ENCODE data around the gene TDRD12. TPM values are rescaled to one million over a fixed set of nuclear protein-coding genes. Genes with fewer than 3 reads are reported as not detected.

The TDRD12 gene
- total and polyA plus RNA-seq, 2 of the 13 experiments (the other 11 are each of a cell fraction or from before 2014, with no cell fraction given) = 0.03 to 0.40 TPM

DNA sequence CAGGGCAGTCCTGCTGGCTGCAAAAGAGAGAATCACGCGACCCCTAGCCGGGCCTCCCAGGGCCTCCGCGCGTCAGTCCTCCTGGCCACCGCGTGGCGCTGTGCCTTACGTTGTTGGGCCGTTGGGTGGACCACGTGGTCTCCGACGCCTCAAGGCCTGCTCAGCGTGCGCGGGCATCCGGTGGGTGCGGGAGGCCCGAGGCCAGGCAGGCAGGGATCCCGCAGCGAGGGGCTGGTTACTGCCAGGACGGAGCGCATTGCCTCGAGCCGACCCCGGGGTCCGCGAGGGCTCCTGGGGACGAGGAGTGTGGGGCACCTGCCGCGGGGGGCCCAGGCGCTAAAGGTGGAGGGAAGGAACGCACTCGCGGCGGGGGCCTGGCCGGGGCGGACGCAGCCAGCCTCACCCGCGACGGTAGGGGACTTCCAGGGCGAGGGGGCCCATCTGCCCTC, at the start of gene TDRD12 (continued):
- TF ChIP-seq PRPF4 (IDR thresholded peaks at IDR 0.05; ENCODE audit: low read depth, low read length, poor library complexity, severe bottlenecking) (no peak), ZNF451 (CRISPR knock-in tag; IDR thresholded peaks at IDR 0.05) (no peak), NFYB (CRISPR knock-in tag; IDR thresholded peaks at IDR 0.05) (no peak), POGZ (CRISPR knock-in tag; IDR thresholded peaks at IDR 0.05) (peak; percentile 67), ZBTB1 (CRISPR knock-in tag; IDR thresholded peaks at IDR 0.05; ENCODE audit: borderline replicate concordance) (no peak), FOXO1 (CRISPR knock-in tag; IDR thresholded peaks at IDR 0.05) (no peak), ZNF792 (CRISPR knock-in tag; IDR thresholded peaks at IDR 0.05) (no peak), ZZZ3 (CRISPR knock-in tag; IDR thresholded peaks at IDR 0.05; ENCODE audit: borderline replicate concordance) (no peak), ZMYM4 (CRISPR knock-in tag; IDR thresholded peaks at IDR 0.05) (peak; percentile 62; the same call in 1 of the 2 replicates), FOXP1 (IDR thresholded peaks at IDR 0.05) (no peak), FOXP1 (CRISPR knock-in tag; IDR thresholded peaks at IDR 0.05) (no peak), ZNF775 (CRISPR knock-in tag; IDR thresholded peaks at IDR 0.05; ENCODE audit: borderline replicate concordance) (no peak), JUND (CRISPR knock-in tag; IDR thresholded peaks at IDR 0.05) (no peak), MZF1 (CRISPR knock-in tag; IDR thresholded peaks at IDR 0.05; ENCODE audit: borderline replicate concordance) (no peak)
- TF ChIP-seq, protein P1, sequence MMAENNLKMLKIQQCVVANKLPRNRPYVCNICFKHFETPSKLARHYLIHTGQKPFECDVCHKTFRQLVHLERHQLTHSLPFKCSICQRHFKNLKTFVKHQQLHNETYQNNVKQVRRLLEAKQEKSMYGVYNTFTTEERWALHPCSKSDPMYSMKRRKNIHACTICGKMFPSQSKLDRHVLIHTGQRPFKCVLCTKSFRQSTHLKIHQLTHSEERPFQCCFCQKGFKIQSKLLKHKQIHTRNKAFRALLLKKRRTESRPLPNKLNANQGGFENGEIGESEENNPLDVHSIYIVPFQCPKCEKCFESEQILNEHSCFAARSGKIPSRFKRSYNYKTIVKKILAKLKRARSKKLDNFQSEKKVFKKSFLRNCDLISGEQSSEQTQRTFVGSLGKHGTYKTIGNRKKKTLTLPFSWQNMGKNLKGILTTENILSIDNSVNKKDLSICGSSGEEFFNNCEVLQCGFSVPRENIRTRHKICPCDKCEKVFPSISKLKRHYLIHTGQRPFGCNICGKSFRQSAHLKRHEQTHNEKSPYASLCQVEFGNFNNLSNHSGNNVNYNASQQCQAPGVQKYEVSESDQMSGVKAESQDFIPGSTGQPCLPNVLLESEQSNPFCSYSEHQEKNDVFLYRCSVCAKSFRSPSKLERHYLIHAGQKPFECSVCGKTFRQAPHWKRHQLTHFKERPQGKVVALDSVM (CRISPR knock-in tag; IDR thresholded peaks at IDR 0.05) = no peak
- TF ChIP-seq, protein P2, sequence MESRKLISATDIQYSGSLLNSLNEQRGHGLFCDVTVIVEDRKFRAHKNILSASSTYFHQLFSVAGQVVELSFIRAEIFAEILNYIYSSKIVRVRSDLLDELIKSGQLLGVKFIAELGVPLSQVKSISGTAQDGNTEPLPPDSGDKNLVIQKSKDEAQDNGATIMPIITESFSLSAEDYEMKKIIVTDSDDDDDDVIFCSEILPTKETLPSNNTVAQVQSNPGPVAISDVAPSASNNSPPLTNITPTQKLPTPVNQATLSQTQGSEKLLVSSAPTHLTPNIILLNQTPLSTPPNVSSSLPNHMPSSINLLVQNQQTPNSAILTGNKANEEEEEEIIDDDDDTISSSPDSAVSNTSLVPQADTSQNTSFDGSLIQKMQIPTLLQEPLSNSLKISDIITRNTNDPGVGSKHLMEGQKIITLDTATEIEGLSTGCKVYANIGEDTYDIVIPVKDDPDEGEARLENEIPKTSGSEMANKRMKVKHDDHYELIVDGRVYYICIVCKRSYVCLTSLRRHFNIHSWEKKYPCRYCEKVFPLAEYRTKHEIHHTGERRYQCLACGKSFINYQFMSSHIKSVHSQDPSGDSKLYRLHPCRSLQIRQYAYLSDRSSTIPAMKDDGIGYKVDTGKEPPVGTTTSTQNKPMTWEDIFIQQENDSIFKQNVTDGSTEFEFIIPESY (CRISPR knock-in tag; IDR thresholded peaks at IDR 0.05) = peak; percentile 93
- TF ChIP-seq, protein P3, sequence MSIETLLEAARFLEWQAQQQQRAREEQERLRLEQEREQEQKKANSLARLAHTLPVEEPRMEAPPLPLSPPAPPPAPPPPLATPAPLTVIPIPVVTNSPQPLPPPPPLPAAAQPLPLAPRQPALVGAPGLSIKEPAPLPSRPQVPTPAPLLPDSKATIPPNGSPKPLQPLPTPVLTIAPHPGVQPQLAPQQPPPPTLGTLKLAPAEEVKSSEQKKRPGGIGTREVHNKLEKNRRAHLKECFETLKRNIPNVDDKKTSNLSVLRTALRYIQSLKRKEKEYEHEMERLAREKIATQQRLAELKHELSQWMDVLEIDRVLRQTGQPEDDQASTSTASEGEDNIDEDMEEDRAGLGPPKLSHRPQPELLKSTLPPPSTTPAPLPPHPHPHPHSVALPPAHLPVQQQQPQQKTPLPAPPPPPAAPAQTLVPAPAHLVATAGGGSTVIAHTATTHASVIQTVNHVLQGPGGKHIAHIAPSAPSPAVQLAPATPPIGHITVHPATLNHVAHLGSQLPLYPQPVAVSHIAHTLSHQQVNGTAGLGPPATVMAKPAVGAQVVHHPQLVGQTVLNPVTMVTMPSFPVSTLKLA (IDR thresholded peaks at IDR 0.05) = peak; percentile 83

Data from HepG2 (cell line).